Chondrocyte (in vitro differentiated cells): ENCODE results near the gene PPM1B. TPM values are rescaled to one million over a fixed set of nuclear protein-coding genes. Genes with fewer than 3 reads are reported as not detected.
A peak's percentile ranks its signal among the peaks of the same experiment; 100 is the strongest.
"Not testable (repeated sequence)": the region's sequence is repeated elsewhere in the genome, so short reads cannot be mapped to it uniquely, and the experiment has no call there.

ENCODE experiments used
- DNase-seq: peaks from one replicate; pipeline ENCODE4 v3.0.0; 2021; ENCODE audit warnings: mixed read lengths, low spot score
- H3K27ac Mint-ChIP-seq: one replicate; pipeline ENCODE4 v1.8.0; 2021; ENCODE audit warnings: mild to moderate bottlenecking, moderate library complexity, mixed read lengths; ENCODE audit not compliant: unreplicated experiment
- H3K27me3 Mint-ChIP-seq: 2 replicates; pipeline ENCODE4 v1.8.0; 2021; ENCODE audit warnings: low read depth, mixed read lengths
- H3K36me3 Mint-ChIP-seq: 2 replicates; pipeline ENCODE4 v1.8.0; 2021; ENCODE audit warnings: low read depth, mixed read lengths
- H3K4me1 Mint-ChIP-seq: 2 replicates; pipeline ENCODE4 v1.8.0; 2021; ENCODE audit warnings: low read depth, mild to moderate bottlenecking, mixed read lengths
- H3K4me3 Mint-ChIP-seq: one replicate; pipeline ENCODE4 v1.8.0; 2021; ENCODE audit warnings: mild to moderate bottlenecking, moderate library complexity, mixed read lengths; ENCODE audit not compliant: unreplicated experiment
- H3K9me3 Mint-ChIP-seq: 2 replicates; pipeline ENCODE4 v1.8.0; 2021; ENCODE audit warnings: low read depth, mixed read lengths
- total RNA-seq: library from RNA; stranded (reverse); gene quantifications from 3 replicates; pipeline ENCODE4 v1.2.1, GENCODE V29; 2021
- TF ChIP-seq, protein P1 (sequence below): fragments of 200-600 bp; sonication (generic); IDR thresholded peaks from 2 replicates; pipeline ENCODE4 v1.5.0; 2021; ENCODE audit warnings: antibody characterized with exemption, mild to moderate bottlenecking, moderate library complexity

The PPM1B gene
- total RNA-seq, 1 donor from 2014 or later: 31.9 TPM

DNA sequence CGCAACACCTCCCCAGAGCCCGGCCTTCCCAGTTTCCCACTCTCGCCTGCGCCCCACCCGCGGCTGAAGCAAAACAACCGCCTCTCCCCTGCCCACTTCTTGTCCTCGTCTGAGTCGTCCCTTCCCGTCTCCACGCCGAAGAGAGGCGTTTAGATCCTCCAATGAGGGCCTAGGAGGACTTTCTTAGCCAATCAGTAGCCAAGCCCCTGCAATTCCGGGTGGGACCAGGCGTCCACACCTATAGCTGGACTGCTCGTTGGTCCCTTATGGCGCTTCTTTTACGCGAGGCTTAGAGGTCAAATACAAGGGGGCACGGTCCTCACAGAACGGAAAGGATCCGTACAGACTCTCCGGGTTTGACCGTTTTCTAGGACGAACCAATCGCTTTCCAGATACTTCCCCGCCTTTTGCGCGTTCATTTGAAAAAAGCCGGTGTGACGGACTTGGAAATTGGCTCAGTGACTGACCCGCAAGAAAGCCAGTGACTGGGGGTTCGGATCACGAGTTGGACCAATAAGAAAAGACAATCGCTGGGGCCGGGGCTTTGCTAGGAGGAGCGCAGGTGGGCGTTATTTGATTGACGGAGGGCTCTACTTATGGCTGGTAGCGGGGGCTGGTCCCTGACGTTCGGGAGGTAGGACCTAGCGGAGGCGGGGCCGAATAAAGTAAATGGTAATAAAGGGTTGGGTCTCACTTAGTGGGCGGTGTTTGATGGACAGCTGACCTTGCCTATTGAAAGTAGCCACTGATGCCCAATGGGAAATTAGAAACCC is 581 bp upstream of the PPM1B start:
- H3K36me3 Mint-ChIP-seq: no peaks in the 10 kb centered on the region
- peak; percentile 100 for DNase-seq
- H3K4me3 Mint-ChIP-seq: peak overlapping the region; percentile 84
- H3K9me3 Mint-ChIP-seq: peaks cover 5% of the 10 kb centered on the region
- TF ChIP-seq, protein P1, sequence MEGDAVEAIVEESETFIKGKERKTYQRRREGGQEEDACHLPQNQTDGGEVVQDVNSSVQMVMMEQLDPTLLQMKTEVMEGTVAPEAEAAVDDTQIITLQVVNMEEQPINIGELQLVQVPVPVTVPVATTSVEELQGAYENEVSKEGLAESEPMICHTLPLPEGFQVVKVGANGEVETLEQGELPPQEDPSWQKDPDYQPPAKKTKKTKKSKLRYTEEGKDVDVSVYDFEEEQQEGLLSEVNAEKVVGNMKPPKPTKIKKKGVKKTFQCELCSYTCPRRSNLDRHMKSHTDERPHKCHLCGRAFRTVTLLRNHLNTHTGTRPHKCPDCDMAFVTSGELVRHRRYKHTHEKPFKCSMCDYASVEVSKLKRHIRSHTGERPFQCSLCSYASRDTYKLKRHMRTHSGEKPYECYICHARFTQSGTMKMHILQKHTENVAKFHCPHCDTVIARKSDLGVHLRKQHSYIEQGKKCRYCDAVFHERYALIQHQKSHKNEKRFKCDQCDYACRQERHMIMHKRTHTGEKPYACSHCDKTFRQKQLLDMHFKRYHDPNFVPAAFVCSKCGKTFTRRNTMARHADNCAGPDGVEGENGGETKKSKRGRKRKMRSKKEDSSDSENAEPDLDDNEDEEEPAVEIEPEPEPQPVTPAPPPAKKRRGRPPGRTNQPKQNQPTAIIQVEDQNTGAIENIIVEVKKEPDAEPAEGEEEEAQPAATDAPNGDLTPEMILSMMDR: no peak
- H3K27me3 Mint-ChIP-seq: no peaks in the 10 kb centered on the region
- H3K4me1 Mint-ChIP-seq: peaks cover 29% of the 10 kb centered on the region
- H3K27ac Mint-ChIP-seq: peak overlapping the region; percentile 99

DNA sequence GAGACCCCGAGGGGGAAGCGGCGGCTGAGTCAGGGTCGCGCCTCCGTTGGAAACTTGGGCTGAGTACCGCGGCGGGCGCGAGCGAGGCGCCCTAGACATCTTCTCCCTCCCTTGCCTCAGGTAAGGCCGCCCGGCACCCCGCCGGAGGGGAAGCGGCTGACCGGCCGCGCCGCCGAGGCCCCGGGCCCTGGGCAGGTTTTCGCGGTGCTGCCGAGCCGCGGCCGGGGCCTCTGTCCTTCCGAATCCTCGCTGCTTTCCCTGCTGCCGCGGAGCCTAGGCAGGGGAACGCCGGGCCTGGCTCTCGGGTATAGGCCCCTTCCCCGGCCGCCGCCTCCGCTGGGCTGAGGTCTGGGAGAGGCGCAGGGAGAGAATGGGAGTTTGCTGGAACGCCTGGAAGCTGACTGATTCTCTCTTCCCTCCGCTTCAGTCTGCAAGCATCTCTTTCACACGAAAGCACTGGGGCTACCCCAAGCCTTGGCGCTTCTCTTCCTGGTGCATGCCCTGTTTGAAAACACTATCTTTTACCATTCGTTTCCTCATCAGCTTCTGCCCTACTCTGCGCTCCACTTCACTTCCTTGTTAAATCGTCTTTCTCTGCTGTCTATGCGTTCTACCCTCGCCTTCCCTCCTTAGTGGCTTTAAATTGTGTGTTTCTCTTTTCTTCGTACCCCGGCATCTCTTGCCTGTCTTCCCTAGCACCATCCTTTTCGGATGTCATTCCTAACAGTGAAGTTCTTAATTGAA is 652 bp downstream of the PPM1B start:
- Mint-ChIP-seq H3K36me3 (no peaks in the 10 kb centered on the region), H3K4me3 (peak overlapping the region; percentile 87), H3K9me3 (peaks cover 5% of the 10 kb centered on the region), H3K27me3 (no peaks in the 10 kb centered on the region), H3K4me1 (peaks cover 36% of the 10 kb centered on the region), H3K27ac (peak overlapping the region; percentile 99)
- DNase-seq: no peak
- TF ChIP-seq, protein P1: peak; percentile 14

DNA sequence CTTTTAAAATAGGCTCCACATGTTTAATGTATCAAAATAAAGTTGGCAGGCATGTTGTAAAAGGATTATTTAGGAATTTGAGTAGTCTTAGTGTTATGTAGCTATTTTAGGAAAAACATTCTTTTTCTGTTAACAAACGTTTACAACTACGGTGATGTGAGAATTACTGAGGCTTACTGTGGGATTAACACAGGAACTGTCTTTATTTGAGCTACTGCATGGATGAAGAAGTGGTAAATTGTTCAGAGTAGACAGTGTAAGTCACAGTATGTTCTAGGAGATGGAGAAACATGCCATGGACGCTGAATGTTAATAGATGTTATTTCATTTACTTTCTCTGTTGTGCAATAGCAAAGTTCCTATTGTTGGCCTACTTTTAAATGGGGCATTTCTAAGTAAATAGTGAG is 1.6 kb downstream of the PPM1B start:
- Mint-ChIP-seq H3K9me3 (no peaks in the 10 kb centered on the region), H3K4me3 (peak overlapping the region; percentile 87), H3K27ac (peak overlapping the region; percentile 98), H3K27me3 (no peaks in the 10 kb centered on the region), H3K4me1 (peaks cover 43% of the 10 kb centered on the region), H3K36me3 (no peaks in the 10 kb centered on the region)
- TF ChIP-seq, protein P1: no peak
- no peak for DNase-seq

DNA sequence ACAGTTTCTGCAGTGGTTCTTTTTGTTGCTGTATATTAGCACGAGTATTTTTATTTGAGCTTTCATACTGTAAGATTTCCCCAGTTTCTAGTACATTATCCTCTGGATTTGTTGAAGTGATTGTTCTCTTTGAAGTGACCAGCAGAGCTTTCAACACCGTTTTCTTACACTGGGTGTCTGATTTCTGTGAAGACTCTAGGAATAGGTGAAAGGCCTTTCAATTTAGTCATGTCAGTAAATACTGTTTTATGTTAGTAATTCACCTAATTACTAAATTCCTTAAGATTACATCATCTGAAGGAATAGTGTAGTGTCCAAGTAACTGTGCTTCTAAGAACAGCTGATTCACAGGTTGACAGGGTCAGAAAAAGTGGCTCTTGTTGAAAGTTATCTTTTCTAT is 2.3 kb downstream of the PPM1B start:
- H3K27me3 Mint-ChIP-seq: no peaks in the 10 kb centered on the region

DNA sequence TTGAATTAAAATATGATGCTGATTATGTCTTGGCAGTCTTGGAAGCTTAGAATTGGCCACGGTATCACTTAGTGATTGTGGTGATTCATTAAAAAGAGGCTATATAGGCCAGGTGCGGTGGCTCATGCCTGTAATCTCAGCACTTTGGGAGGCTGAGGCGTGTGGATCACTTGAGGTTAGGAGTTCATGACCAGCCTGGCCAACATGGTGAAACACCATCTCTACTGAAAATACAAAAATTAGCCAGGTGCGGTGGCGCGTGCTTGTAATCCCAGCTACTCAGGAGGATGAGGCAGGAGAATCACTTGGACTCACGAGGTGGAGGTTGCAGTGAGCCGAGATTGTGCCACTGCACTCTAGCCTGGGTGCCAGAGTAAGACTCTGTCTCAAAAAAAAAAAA is 2.8 kb downstream of the PPM1B start:
- H3K9me3 Mint-ChIP-seq, DNase-seq, H3K27me3 Mint-ChIP-seq, H3K36me3 Mint-ChIP-seq: not testable (repeated sequence)
- H3K4me3 Mint-ChIP-seq: peak overlapping the region; percentile 87
- peak overlapping the region; percentile 98 for H3K27ac Mint-ChIP-seq
- H3K4me1 Mint-ChIP-seq: peaks cover 52% of the 10 kb centered on the region

More for the DNA sequence above, 2.3 kb downstream of the PPM1B start:
- DNase-seq: no peak
- no peaks in the 10 kb centered on the region for H3K9me3 Mint-ChIP-seq
- TF ChIP-seq, protein P1: no peak
- peak overlapping the region; percentile 87 for H3K4me3 Mint-ChIP-seq
- peaks cover 48% of the 10 kb centered on the region for H3K4me1 Mint-ChIP-seq
- H3K27ac Mint-ChIP-seq: peak overlapping the region; percentile 98
- peaks cover 2% of the 10 kb centered on the region for H3K36me3 Mint-ChIP-seq
